Measurements from ENCODE around the gene C19orf12.

- TF ChIP-seq CTCF (conservative IDR thresholded peaks at IDR 0.05 in 1 of 2, IDR thresholded peaks at IDR 0.05 in 1 of 2; ENCODE audit: low read depth in 1 of 2, low read length in 2 of 2) (no peak), EZH2 (IDR thresholded peaks at IDR 0.05; ENCODE audit: low read length, missing control alignments) (no peak)
These were observed 20.9 kb downstream of the C19orf12 start for GRCh38 chr19:29694161-29694560.
